ENCODE data around the gene CARD19. TPM values are rescaled to one million over a fixed set of nuclear protein-coding genes. Genes with fewer than 3 reads are reported as not detected.

The CARD19 gene
- total RNA-seq, 2 donors from 2014 or later: 16.4 to 21.9 TPM

- H3K36me3 Mint-ChIP-seq (ENCODE audit: low read depth): peaks cover 14% of the 10 kb centered on the region
- peak; percentile 44 for DNase-seq
- H3K9me3 Mint-ChIP-seq: no peaks in the 10 kb centered on the region
- no peaks in the 10 kb centered on the region for H3K27me3 Mint-ChIP-seq (ENCODE audit: insufficient read depth)
- Histone ChIP-seq H3K9ac (ENCODE audit: extremely low read depth, low read length, poor library complexity, severe bottlenecking) (no peak overlapping the region), H3K9me3 (ENCODE audit: control insufficient read depth, low read length) (no peaks in the 10 kb centered on the region), H3K4me1 (ENCODE audit: control insufficient read depth, insufficient read depth, low read length) (peaks cover 8% of the 10 kb centered on the region), H3K27me3 (ENCODE audit: control insufficient read depth, insufficient read depth, low read length, poor library complexity, severe bottlenecking) (no peaks in the 10 kb centered on the region), H3K27ac (ENCODE audit: low read depth, low read length) (no peak overlapping the region), H3K36me3 (ENCODE audit: control insufficient read depth, insufficient read depth, low read length) (no peaks in the 10 kb centered on the region), H3K4me3 (ENCODE audit: low read length) (no peak overlapping the region)
- no peak overlapping the region for H3K27ac Mint-ChIP-seq
- no peak overlapping the region for H3K4me3 Mint-ChIP-seq
- WGBS, 2 experiments (ENCODE audit: insufficient coverage in 1 of 2, insufficient read length in 1 of 2): 94 to 100% methylated on average over 3 to 8 of the region's 8 CpGs
- TF ChIP-seq CTCF (conservative IDR thresholded peaks at IDR 0.05): no peak
- H3K4me1 Mint-ChIP-seq: peaks cover 15% of the 10 kb centered on the region
Measured at GRCh38 chr9:93129286-93129685, 33.3 kb downstream of the CARD19 start.

GRCh38 chr9:93129691-93130500 is 33.9 kb downstream of the CARD19 start:
- H3K4me1 ChIP-seq (ENCODE audit: control insufficient read depth, insufficient read depth, low read length): peaks cover 8% of the 10 kb centered on the region
- no peak overlapping the region for H3K27ac ChIP-seq (ENCODE audit: low read depth, low read length)
- Mint-ChIP-seq H3K27ac (no peak overlapping the region), H3K36me3 (ENCODE audit: low read depth) (peaks cover 10% of the 10 kb centered on the region), H3K9me3 (no peaks in the 10 kb centered on the region), H3K4me3 (no peak overlapping the region), H3K27me3 (ENCODE audit: insufficient read depth) (peaks cover 4% of the 10 kb centered on the region), H3K4me1 (peaks cover 15% of the 10 kb centered on the region)
- no peak overlapping the region for H3K9ac ChIP-seq (ENCODE audit: extremely low read depth, low read length, poor library complexity, severe bottlenecking)
- DNase-seq: peak; percentile 37
- no peak for TF ChIP-seq CTCF (conservative IDR thresholded peaks at IDR 0.05)
- no peaks in the 10 kb centered on the region for H3K9me3 ChIP-seq (ENCODE audit: control insufficient read depth, low read length)
- WGBS, 2 experiments (ENCODE audit: insufficient coverage in 1 of 2, insufficient read length in 1 of 2): 87 to 95% methylated on average over 6 to 11 of the region's 11 CpGs
- H3K27me3 ChIP-seq (ENCODE audit: control insufficient read depth, insufficient read depth, low read length, poor library complexity, severe bottlenecking): peaks cover 3% of the 10 kb centered on the region
- no peaks in the 10 kb centered on the region for H3K36me3 ChIP-seq (ENCODE audit: control insufficient read depth, insufficient read depth, low read length)
- H3K4me3 ChIP-seq (ENCODE audit: low read length): no peak overlapping the region

- Mint-ChIP-seq H3K36me3 (ENCODE audit: low read depth) (peaks cover 4% of the 10 kb centered on the region), H3K4me1 (peaks cover 15% of the 10 kb centered on the region), H3K4me3 (no peak overlapping the region), H3K9me3 (no peaks in the 10 kb centered on the region), H3K27ac (no peak overlapping the region), H3K27me3 (ENCODE audit: insufficient read depth) (peaks cover 15% of the 10 kb centered on the region)
- H3K36me3 ChIP-seq (ENCODE audit: control insufficient read depth, insufficient read depth, low read length): no peaks in the 10 kb centered on the region
- H3K4me1 ChIP-seq (ENCODE audit: control insufficient read depth, insufficient read depth, low read length): peaks cover 8% of the 10 kb centered on the region
- no peak overlapping the region for H3K4me3 ChIP-seq (ENCODE audit: low read length)
- no peaks in the 10 kb centered on the region for H3K9me3 ChIP-seq (ENCODE audit: control insufficient read depth, low read length)
- DNase-seq: no peak
- no peak for TF ChIP-seq CTCF (conservative IDR thresholded peaks at IDR 0.05)
- H3K27me3 ChIP-seq (ENCODE audit: control insufficient read depth, insufficient read depth, low read length, poor library complexity, severe bottlenecking): peaks cover 10% of the 10 kb centered on the region
- no peak overlapping the region for H3K27ac ChIP-seq (ENCODE audit: low read depth, low read length)
- H3K9ac ChIP-seq (ENCODE audit: extremely low read depth, low read length, poor library complexity, severe bottlenecking): no peak overlapping the region
- WGBS, 2 experiments (ENCODE audit: insufficient coverage in 1 of 2, insufficient read length in 1 of 2): 91 to 94% methylated on average over 11 to 15 of the region's 15 CpGs
Measured at GRCh38 chr9:93130861-93131481, 35.0 kb downstream of the CARD19 start.
